Keratinocyte (primary cell): ENCODE measurements around the gene SLC5A7. TPM values are rescaled to one million over a fixed set of nuclear protein-coding genes. Genes with fewer than 3 reads are reported as not detected.

Experiments used
- DNase-seq: peaks from one replicate; pipeline ENCODE4 v3.0.0-alpha.2; 2011; ENCODE audit warnings: low read depth, missing footprints, low spot score
- FAIRE-seq: peaks from 2 replicates; lab custom pipeline; 2011; peaks lifted over from hg19 to GRCh38; lab: Jason Lieb, UNC
- H2AFZ ChIP-seq: 2 replicates; pipeline ENCODE4 v1.6.0; 2012; ENCODE audit warnings: low read length, control low read depth, inconsistent platforms; ENCODE audit not compliant: control insufficient read depth
- H3K27ac ChIP-seq: 2 replicates; pipeline ENCODE4 v1.5.1; 2011; ENCODE audit warnings: low read length; ENCODE audit not compliant: control insufficient read depth, insufficient read depth
- H3K27me3 ChIP-seq: 3 replicates; pipeline ENCODE4 v1.6.0; 2011; ENCODE audit warnings: low read length; ENCODE audit not compliant: control insufficient read depth, insufficient read depth; ENCODE audit errors: extremely low read depth
- H3K36me3 ChIP-seq, 2 experiments: 2 replicates in 1 of 2; 3 replicates in 1 of 2; pipeline ENCODE4 v1.5.1; 2011; ENCODE audit warnings: low read length in 2 of 2, mild to moderate bottlenecking in 1 of 2; ENCODE audit not compliant: control insufficient read depth in 2 of 2, insufficient read depth in 2 of 2; ENCODE audit errors: extremely low read depth in 1 of 2
- H3K4me1 ChIP-seq: 3 replicates; pipeline ENCODE4 v1.5.1; 2011; ENCODE audit warnings: low read length; ENCODE audit not compliant: control insufficient read depth, insufficient read depth; ENCODE audit errors: extremely low read depth
- H3K4me2 ChIP-seq: 3 replicates; pipeline ENCODE4 v1.6.0; 2011; ENCODE audit warnings: low read depth, low read length; ENCODE audit not compliant: control insufficient read depth, insufficient read depth; ENCODE audit errors: extremely low read depth
- H3K4me3 ChIP-seq, 3 experiments: fragments of 200-600 bp in 1 of 3; sonication (generic) in 1 of 3; 2 replicates in 2 of 3; 3 replicates in 1 of 3; pipeline ENCODE4 v1.5.1; 2011 to 2016; ENCODE audit warnings: low read length in 3 of 3, mild to moderate bottlenecking in 3 of 3, control low read depth in 2 of 3, inconsistent platforms in 1 of 3, low read depth in 1 of 3, mixed read lengths in 1 of 3, mixed run types in 1 of 3, moderate library complexity in 1 of 3; ENCODE audit not compliant: control insufficient read depth in 2 of 3, insufficient read depth in 2 of 3; ENCODE audit errors: extremely low read depth in 1 of 3
- H3K79me2 ChIP-seq: 2 replicates; pipeline ENCODE4 v1.6.0; 2012; ENCODE audit warnings: low read length; ENCODE audit not compliant: control insufficient read depth, insufficient read depth
- H3K9ac ChIP-seq: 3 replicates; pipeline ENCODE4 v1.6.0; 2011; ENCODE audit warnings: low read length; ENCODE audit not compliant: control insufficient read depth, insufficient read depth; ENCODE audit errors: extremely low read depth
- H3K9me1 ChIP-seq: 3 replicates; pipeline ENCODE4 v1.6.0; 2011; ENCODE audit warnings: low read length; ENCODE audit not compliant: control insufficient read depth, insufficient read depth; ENCODE audit errors: extremely low read depth
- H3K9me3 ChIP-seq: 2 replicates; pipeline ENCODE4 v1.5.1; 2012; ENCODE audit warnings: low read depth, low read length; ENCODE audit not compliant: control insufficient read depth
- H4K20me1 ChIP-seq: 3 replicates; pipeline ENCODE4 v1.6.0; 2011; ENCODE audit warnings: low read length; ENCODE audit not compliant: control insufficient read depth, insufficient read depth; ENCODE audit errors: extremely low read depth
- CTCF ChIP-seq, 3 experiments: IDR thresholded peaks in 1 of 3; conservative IDR thresholded peaks in 1 of 3; optimal IDR thresholded peaks in 1 of 3; 2 replicates in 2 of 3; 3 replicates in 1 of 3; pipeline versions ENCODE3 to v1.5.1; 2011; ENCODE audit warnings: low read length in 3 of 3, mild to moderate bottlenecking in 3 of 3, moderate library complexity in 2 of 3, control low read depth in 1 of 3, inconsistent platforms in 1 of 3; ENCODE audit not compliant: insufficient read depth in 2 of 3; ENCODE audit errors: extremely low read depth in 1 of 3
- EZH2 ChIP-seq: IDR thresholded peaks from one replicate; pipeline ENCODE4 v1.6.1; 2012; ENCODE audit warnings: inconsistent platforms, mild to moderate bottlenecking, low read length, moderate library complexity
- dilution Hi-C: fragments of 300-500 bp; cut with MboI; formaldehyde crosslinking; loops from one replicate; pipeline ENCODE4 v1.7.0; 2020; ENCODE audit warnings: low sequenced_read_pairs; ENCODE audit not compliant: extremely low pct_ligation_motif_present
- polyA minus RNA-seq, 3 experiments: library from RNA; depleted of rRNA, polyadenylated mRNA; stranded (reverse); fragments of >200 nt; gene quantifications; 1 replicate in 1 of 3; 2 replicates in 1 of 3; 3 replicates in 1 of 3; pipeline ENCODE4 v1.2.3, GENCODE V29; 2011
- polyA plus RNA-seq, 5 experiments: library from polyadenylated mRNA; depleted of rRNA in 3 of 5; stranded (reverse) in 3 of 5; stranded (forward) in 1 of 5; unstranded in 1 of 5; fragments of >200 nt; gene quantifications; 1 replicate in 1 of 5; 2 replicates in 3 of 5; 3 replicates in 1 of 5; pipeline versions ENCODE4 v1.2.1 to v1.2.3, GENCODE V29; 2011 to 2012; ENCODE audit warnings: missing spikeins in 2 of 5, low read depth in 1 of 5, low replicate concordance in 1 of 5

Gene SLC5A7
- not detected in 3 replicates for polyA plus RNA-seq
- polyA plus RNA-seq (2011; ENCODE audit: low read depth) = not detected
- polyA plus RNA-seq (2011; cell fraction: cytosol; rRNA removed) = not detected in 2 replicates
- not detected in 2 replicates for polyA plus RNA-seq (2011; cell fraction: nucleus; rRNA removed)
- polyA plus RNA-seq (2012; ENCODE audit: low replicate concordance) = not detected in 2 replicates
- polyA minus RNA-seq = not detected in 3 replicates
- polyA minus RNA-seq (2011; cell fraction: cytosol; rRNA and poly(A)+ RNA removed) = not detected
- not detected in 2 replicates for polyA minus RNA-seq (2011; cell fraction: nucleus; rRNA and poly(A)+ RNA removed)

GRCh38 chr2:107986278-107987217, at the start of gene SLC5A7:
SLC5A7 (plus strand) TSS chr2:107986524; CDS start chr2:107988156, 1,632 bp downstream.
- no peak within 1 kb of the TSS for H3K4me3 ChIP-seq
- H3K27ac ChIP-seq = no peak within 1 kb of the TSS
- peaks cover 20% of the 10 kb centered on the region for H3K27me3 ChIP-seq
- no peak within 1 kb of the TSS for H3K4me2 ChIP-seq
- dilution Hi-C loops = no loop called here
- DNase-seq (no peak), FAIRE-seq (no peak)
- no peaks in the 10 kb centered on the region for H3K4me1 ChIP-seq
- H4K20me1 ChIP-seq = no peaks in the 10 kb centered on the region
- no peak within 1 kb of the TSS for H3K9ac ChIP-seq
- H3K9me3 ChIP-seq = no peaks in the 10 kb centered on the region
- no peak within 1 kb of the TSS for H2AFZ ChIP-seq
- H3K9me1 ChIP-seq = no peaks in the 10 kb centered on the region
- TF ChIP-seq CTCF (optimal IDR thresholded peaks at IDR 0.05 in 1 of 3, IDR thresholded peaks at IDR 0.05 in 1 of 3, conservative IDR thresholded peaks at IDR 0.05 in 1 of 3; ENCODE audit: extremely low read depth in 1 of 3, insufficient read depth in 2 of 3, low read length in 3 of 3) (no peak), EZH2 (peak; percentile 23)
- H3K79me2 ChIP-seq = no peaks in the 10 kb centered on the region
- H3K36me3 ChIP-seq = no peaks in the 10 kb centered on the region

- DNase-seq = no peak
- Histone ChIP-seq H3K79me2 (no peaks in the 10 kb centered on the region), H3K9me3 (no peaks in the 10 kb centered on the region), H3K4me1 (no peaks in the 10 kb centered on the region), H3K9me1 (no peaks in the 10 kb centered on the region), H3K27ac (no peak overlapping the region), H3K27me3 (no peaks in the 10 kb centered on the region), H2AFZ (no peak overlapping the region), H4K20me1 (no peaks in the 10 kb centered on the region), H3K36me3 (no peaks in the 10 kb centered on the region), H3K4me3 (no peak overlapping the region), H3K9ac (no peak overlapping the region), H3K4me2 (no peak overlapping the region)
- TF ChIP-seq EZH2 (no peak), CTCF (optimal IDR thresholded peaks at IDR 0.05 in 1 of 3, IDR thresholded peaks at IDR 0.05 in 1 of 3, conservative IDR thresholded peaks at IDR 0.05 in 1 of 3; ENCODE audit: extremely low read depth in 1 of 3, insufficient read depth in 2 of 3, low read length in 3 of 3) (no peak)
- no peak for FAIRE-seq
- dilution Hi-C loops = no loop called here
Observed at GRCh38 chr2:107961395-107961794, 24.9 kb upstream of the SLC5A7 start.
